ENCODE results near the gene MLYCD. TPM values are rescaled to one million over a fixed set of nuclear protein-coding genes. Genes with fewer than 3 reads are reported as not detected.

Gene MLYCD
- total RNA-seq, 1 experiment from 2014 or later, result 2.0 TPM

DNA sequence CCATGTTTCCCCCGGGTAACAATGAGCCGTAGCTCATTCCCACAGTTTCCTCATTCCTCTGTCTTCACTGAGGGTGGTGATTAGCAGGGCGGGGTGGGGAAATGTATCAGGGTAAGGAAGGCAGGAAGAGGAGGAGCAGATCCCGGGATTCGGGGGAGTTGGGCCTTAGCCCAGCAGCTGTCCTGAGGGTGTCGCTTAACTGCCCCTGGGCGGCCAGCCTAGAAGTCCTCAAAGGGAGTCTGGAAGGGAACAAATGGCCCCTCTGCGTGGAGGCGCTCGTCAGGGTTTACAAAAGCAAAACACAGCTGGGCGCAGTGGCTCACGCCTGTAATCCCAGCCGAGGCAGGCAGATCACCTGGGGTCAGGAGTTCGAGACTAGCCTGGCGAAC lies 14.3 kb downstream of the MLYCD start:
- Histone ChIP-seq H3K27ac (ENCODE audit: low read depth, low read length, poor library complexity, severe bottlenecking) (no peak overlapping the region), H3K9me3 (ENCODE audit: low read depth, low read length, poor library complexity, severe bottlenecking) (no peaks in the 10 kb centered on the region), H3K27me3 (replicated peaks; ENCODE audit: insufficient read depth, low read depth, low read length, poor library complexity) (no peaks in the 10 kb centered on the region), H3K36me3 (ENCODE audit: insufficient read depth, low read length, poor library complexity, severe bottlenecking) (no peaks in the 10 kb centered on the region), H3K4me3 (ENCODE audit: low read depth, low read length, poor library complexity, severe bottlenecking) (no peak overlapping the region), H3K4me1 (ENCODE audit: insufficient read depth, low read length, poor library complexity, severe bottlenecking) (no peaks in the 10 kb centered on the region)
- ChIA-PET CTCF (no interaction called here), POLR2A (ENCODE audit: low non-redundant PET) (no interaction called here)
- TF ChIP-seq, protein P1, sequence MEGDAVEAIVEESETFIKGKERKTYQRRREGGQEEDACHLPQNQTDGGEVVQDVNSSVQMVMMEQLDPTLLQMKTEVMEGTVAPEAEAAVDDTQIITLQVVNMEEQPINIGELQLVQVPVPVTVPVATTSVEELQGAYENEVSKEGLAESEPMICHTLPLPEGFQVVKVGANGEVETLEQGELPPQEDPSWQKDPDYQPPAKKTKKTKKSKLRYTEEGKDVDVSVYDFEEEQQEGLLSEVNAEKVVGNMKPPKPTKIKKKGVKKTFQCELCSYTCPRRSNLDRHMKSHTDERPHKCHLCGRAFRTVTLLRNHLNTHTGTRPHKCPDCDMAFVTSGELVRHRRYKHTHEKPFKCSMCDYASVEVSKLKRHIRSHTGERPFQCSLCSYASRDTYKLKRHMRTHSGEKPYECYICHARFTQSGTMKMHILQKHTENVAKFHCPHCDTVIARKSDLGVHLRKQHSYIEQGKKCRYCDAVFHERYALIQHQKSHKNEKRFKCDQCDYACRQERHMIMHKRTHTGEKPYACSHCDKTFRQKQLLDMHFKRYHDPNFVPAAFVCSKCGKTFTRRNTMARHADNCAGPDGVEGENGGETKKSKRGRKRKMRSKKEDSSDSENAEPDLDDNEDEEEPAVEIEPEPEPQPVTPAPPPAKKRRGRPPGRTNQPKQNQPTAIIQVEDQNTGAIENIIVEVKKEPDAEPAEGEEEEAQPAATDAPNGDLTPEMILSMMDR (conservative IDR thresholded peaks at IDR 0.05; ENCODE audit: low read depth, low read length), result no peak
- TF ChIP-seq EZH2 (IDR thresholded peaks at IDR 0.05; ENCODE audit: borderline replicate concordance, low read depth, low read length, poor library complexity, severe bottlenecking), result no peak
- no TSS peak for BruUV-seq (replicated peaks)
- DNase-seq (ENCODE audit: low spot score), result no peak
- intact Hi-C loops (cut with micrococcal nuclease; ENCODE audit: unreplicated experiment), result no loop called here

- Histone ChIP-seq H3K9me3 (ENCODE audit: low read depth, low read length, poor library complexity, severe bottlenecking) (no peaks in the 10 kb centered on the region), H3K36me3 (ENCODE audit: insufficient read depth, low read length, poor library complexity, severe bottlenecking) (no peaks in the 10 kb centered on the region), H3K4me3 (ENCODE audit: low read depth, low read length, poor library complexity, severe bottlenecking) (no peak overlapping the region), H3K27me3 (replicated peaks; ENCODE audit: insufficient read depth, low read depth, low read length, poor library complexity) (no peaks in the 10 kb centered on the region), H3K27ac (ENCODE audit: low read depth, low read length, poor library complexity, severe bottlenecking) (no peak overlapping the region), H3K4me1 (ENCODE audit: insufficient read depth, low read length, poor library complexity, severe bottlenecking) (no peaks in the 10 kb centered on the region)
- POLR2A ChIA-PET (ENCODE audit: low non-redundant PET), result no interaction called here
- CTCF ChIA-PET, result no interaction called here
- intact Hi-C loops (cut with micrococcal nuclease; ENCODE audit: unreplicated experiment), result no loop called here
- no TSS peak for BruUV-seq (replicated peaks)
- no peak for DNase-seq (ENCODE audit: low spot score)
- no peak for TF ChIP-seq EZH2 (IDR thresholded peaks at IDR 0.05; ENCODE audit: borderline replicate concordance, low read depth, low read length, poor library complexity, severe bottlenecking)
- TF ChIP-seq, protein P1 (conservative IDR thresholded peaks at IDR 0.05; ENCODE audit: low read depth, low read length), result no peak
These were observed 15.3 kb downstream of the MLYCD start for GRCh38 chr16:83914091-83914710.

DNA sequence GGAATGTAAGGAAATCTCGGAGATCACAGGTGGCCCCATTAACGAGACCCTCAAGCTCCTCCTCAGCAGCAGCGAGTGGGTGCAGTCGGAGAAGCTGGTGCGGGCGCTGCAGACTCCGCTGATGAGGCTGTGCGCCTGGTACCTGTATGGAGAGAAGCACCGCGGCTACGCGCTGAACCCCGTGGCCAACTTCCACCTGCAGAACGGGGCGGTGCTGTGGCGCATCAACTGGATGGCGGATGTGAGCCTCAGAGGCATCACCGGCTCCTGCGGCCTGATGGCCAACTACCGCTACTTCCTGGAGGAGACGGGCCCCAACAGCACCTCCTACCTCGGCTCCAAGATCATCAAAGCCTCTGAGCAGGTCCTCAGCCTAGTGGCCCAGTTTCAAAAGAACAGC lies 16.2 kb downstream of the MLYCD start:
- no peaks in the 10 kb centered on the region for H3K36me3 ChIP-seq (ENCODE audit: insufficient read depth, low read length, poor library complexity, severe bottlenecking)
- H3K27me3 ChIP-seq (replicated peaks; ENCODE audit: insufficient read depth, low read depth, low read length, poor library complexity), result no peaks in the 10 kb centered on the region
- no peak for DNase-seq (ENCODE audit: low spot score)
- CTCF ChIA-PET, result no interaction called here
- H3K27ac ChIP-seq (ENCODE audit: low read depth, low read length, poor library complexity, severe bottlenecking), result no peak overlapping the region
- no peaks in the 10 kb centered on the region for H3K4me1 ChIP-seq (ENCODE audit: insufficient read depth, low read length, poor library complexity, severe bottlenecking)
- intact Hi-C loops (cut with micrococcal nuclease; ENCODE audit: unreplicated experiment), result no loop called here
- POLR2A ChIA-PET (ENCODE audit: low non-redundant PET), result no interaction called here
- H3K4me3 ChIP-seq (ENCODE audit: low read depth, low read length, poor library complexity, severe bottlenecking), result no peak overlapping the region
- TF ChIP-seq, protein P1 (conservative IDR thresholded peaks at IDR 0.05; ENCODE audit: low read depth, low read length), result no peak
- TF ChIP-seq EZH2 (IDR thresholded peaks at IDR 0.05; ENCODE audit: borderline replicate concordance, low read depth, low read length, poor library complexity, severe bottlenecking), result no peak
- H3K9me3 ChIP-seq (ENCODE audit: low read depth, low read length, poor library complexity, severe bottlenecking), result no peaks in the 10 kb centered on the region
- BruUV-seq (replicated peaks), result no TSS peak

Measured in A673 (cell line).